Fibroblast of upper back skin (primary cell): ENCODE data around the gene WLS.
"Not testable (repeated sequence)": the region's sequence is repeated elsewhere in the genome, so short reads cannot be mapped to it uniquely, and the experiment has no call there.

Source experiments
- DNase-seq: peaks from one replicate; pipeline ENCODE4 v3.0.0-alpha.2; 2013

WLS gene

GRCh38 chr1:68232289-68233148 is at the start of gene WLS:
Gene WLS (minus strand): TSS chr1:68232523. CDS start chr1:68232299, 224 bp downstream.
- DNase-seq: peak; percentile 77

GRCh38 chr1:68280286-68280685 is 48.0 kb upstream of the WLS start:
- DNase-seq: no peak

DNA sequence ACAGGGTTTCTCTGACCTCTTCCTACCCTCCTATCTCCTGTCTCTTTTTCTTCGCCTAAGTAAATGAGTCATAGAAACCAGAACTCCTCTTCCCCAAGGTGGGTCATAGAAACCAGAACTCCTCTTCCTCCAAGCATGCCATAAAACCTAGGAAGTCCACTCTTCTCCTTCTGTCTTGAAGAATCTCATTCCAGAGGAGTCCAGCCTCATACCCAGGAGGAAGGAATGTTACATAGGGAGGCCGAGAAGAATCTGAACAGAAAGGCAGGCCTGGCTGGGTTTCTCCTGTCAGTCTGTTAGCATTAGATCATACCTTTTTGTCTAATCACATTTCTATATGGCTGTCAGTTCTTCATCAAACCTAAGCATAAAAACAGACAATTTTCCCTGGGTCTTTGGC is 47.5 kb upstream of the WLS start:
- DNase-seq: no peak

- DNase-seq: no peak
Observed at GRCh38 chr1:68278221-68278620, 45.9 kb upstream of the WLS start.

DNA sequence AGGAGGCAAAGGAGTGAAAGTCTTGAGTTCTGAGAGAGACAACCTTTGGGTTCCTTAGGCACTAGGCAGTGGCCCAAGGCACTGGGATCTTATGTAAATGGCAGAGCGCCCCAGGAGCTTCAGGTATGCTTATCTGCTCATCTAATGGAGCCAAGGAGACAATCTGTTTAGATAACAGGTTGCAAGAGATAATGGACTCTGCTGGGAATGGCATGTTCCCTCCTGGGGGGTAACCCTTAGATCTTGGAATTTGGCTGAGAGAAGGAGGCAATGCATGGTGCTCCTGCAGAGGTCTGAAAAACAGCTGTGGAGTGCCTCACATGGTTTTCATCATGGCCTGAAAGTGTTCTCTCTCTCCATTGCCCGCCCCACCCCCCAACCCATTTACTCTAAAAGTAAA is 44.1 kb upstream of the WLS start:
- DNase-seq: no peak

GRCh38 chr1:68273530-68273929 is 41.2 kb upstream of the WLS start:
- no peak for DNase-seq

- DNase-seq: no peak
Observed at GRCh38 chr1:68271596-68271995, 39.3 kb upstream of the WLS start.

DNA sequence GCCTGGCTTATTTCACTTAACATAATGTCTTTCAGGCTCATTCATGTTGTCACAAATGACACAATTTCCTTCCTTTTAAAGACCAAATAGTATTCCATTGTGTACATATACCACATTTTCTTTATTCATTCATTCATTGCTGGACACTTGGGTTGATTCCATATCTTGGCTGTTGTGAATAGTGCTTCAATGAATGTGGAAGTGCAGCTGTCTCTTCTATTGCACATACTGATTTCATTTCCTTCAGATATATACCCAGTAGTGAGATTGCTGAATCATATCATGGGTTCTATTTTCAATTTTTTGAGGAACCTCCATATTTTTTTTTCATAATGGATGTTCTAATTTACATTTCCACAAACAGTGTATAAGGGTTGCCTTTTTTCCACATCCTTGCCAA is 38.6 kb upstream of the WLS start:
- DNase-seq: no peak

GRCh38 chr1:68269637-68270430 is 37.5 kb upstream of the WLS start:
- peak; percentile 50 for DNase-seq

DNA sequence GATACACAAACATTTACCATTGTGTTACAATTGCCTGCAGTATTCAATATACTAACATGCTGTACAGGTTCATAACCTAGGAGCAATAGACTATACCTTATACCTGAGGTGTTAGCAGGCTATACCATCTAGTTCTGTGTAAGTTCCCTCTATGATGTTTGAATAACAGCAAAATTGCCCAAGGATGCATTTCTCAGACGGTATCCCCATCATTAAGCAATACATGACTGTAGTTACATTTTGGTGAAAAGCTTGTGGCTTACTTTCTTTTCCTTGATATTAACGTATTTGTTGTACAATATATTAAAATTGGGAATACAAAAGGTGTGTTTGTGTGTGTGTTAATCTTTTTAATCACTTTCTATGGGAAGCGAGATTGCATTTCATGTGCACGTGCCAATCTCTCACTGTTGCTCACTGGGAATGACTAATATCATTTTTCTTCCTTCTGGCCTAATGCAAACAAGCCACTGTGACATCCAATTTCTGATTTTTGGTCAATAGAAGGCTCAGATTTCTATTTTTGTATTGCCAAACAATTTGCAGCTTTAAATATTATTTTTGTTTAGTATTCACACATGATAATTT is 36.7 kb upstream of the WLS start:
- no peak for DNase-seq

GRCh38 chr1:68256824-68257223 is 24.5 kb upstream of the WLS start:
- DNase-seq: not testable (repeated sequence)

GRCh38 chr1:68255301-68255700 is 23.0 kb upstream of the WLS start:
- no peak for DNase-seq

- DNase-seq: no peak
Observed at GRCh38 chr1:68254667-68255226, 22.4 kb upstream of the WLS start.

- no peak for DNase-seq
Observed at GRCh38 chr1:68237040-68237439, 4.7 kb upstream of the WLS start.

DNA sequence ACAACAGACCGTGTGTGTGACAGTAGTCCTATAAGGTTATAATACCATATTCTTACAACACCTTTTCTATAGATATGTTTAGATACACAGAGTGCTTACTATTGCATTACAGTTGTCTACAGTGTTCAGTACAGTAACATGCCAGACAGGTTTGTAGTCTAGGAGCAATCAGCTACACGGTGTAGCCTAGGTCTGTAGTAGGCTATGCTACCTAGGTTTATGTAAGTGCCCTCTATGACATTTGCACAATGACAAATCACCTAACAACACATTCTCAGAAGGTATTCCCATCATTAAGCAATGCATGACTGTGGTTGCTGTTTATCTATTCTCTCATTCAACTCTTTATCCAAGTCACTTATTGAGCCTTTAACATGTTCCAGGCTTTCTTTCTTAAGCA is 1.8 kb upstream of the WLS start:
- no peak for DNase-seq

GRCh38 chr1:68233202-68233601 is 879 bp upstream of the WLS start:
- DNase-seq: no peak

DNA sequence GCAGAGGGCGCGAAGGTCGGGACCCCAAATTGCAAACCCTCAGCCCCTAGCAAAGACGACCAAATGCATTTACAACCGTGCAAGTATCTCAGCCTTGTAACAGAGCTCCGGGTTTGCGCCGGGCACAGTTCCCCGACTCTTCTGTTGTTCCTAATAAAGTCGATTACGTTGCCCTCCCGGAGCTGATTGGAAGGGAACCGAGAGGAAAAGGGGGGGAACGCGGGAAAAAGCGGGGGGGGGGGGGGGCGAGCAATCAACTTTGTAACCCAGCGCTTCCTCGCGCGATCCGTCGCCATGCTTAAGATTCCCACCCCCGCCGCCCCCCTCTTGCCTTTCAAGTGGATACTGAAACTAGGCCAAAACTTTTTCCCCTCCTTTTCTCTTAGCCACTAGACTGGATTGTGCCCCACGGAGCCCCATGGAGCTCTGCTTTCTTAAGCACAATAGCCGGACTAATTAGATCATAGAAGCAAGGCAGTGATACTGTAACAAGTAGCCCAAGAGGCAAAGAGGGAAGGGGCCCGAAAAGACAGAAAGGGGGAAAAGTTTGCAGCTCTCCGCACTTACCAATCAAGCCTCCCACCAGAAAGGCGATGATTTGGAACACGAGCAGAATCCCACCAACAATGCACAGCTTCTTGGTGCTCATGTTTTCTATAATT is 565 bp downstream of the WLS start:
- peak; percentile 79 for DNase-seq

DNA sequence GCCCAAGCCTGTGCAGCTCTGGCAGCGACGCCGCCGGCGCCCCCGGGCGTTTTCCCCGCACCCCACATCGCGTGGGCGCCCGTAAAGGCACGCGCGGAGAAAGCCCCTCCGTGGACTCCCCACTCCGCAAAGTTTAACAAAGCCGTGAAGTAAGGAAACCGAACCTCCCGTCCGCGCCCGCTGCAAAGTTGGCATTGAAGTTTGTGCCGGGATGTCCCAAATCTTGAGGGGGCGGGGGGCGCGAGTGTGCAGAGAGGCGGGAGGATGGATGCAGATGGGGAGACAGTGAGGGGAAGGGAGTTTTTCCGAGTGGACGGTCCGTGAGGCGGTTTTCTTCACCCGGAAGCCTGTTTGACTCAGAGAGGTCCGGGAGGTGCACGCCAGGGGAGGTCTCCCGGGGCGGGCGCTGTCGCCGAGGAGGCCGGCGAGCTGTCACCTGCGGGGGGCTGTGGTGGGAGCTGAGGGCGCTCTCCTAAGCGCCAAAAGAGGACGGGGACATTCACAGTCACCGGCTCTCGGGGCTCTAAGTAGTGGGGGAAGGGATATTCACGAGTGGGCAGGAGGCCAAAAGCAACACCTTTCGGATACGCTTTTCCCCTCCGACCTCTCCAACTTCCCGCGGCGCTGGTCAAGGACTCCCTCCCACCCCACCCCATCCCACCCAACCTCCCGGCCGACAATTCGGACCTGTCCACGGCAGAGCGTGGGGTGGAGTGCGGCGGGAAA is 1.3 kb downstream of the WLS start:
- DNase-seq: no peak

GRCh38 chr1:68230484-68230802 is 1.9 kb downstream of the WLS start:
- DNase-seq: peak; percentile 26

- DNase-seq: no peak
Observed at GRCh38 chr1:68229650-68230483, 2.5 kb downstream of the WLS start.

DNA sequence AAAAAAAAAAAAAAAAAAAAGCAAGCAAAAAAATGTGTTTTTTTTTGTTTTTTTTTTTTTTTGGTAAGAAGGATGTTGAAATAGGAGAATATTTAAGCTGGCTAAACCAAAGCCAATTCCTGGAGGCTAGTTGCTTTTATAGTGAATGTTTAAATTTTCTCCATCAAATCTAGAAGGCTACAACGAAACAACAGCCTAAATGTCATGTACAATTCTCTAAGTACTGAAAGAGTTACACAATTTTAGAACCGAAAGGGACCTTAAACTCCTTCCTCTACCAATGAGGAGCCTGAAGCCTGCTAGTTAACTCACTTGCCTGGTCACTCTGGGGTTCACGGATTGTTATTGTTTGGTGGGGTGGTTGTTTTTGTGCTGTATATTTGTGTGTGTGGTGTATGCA is 3.5 kb downstream of the WLS start:
- peak; percentile 21 for DNase-seq
